D721Med (cell line): ENCODE measurements around the gene EAF2.

Experiments
- DNase-seq: peaks from one replicate; pipeline ENCODE4 v3.0.0; 2011; ENCODE audit warnings: low spot score; ENCODE audit not compliant: insufficient read length
- FAIRE-seq: peaks from 2 replicates; lab custom pipeline; 2011; peaks lifted over from hg19 to GRCh38; lab: Jason Lieb, UNC
- CTCF ChIP-seq: IDR thresholded peaks from 2 replicates; pipeline ENCODE4 v1.5.1; 2012; ENCODE audit warnings: mild to moderate bottlenecking, control low read depth; ENCODE audit not compliant: insufficient read depth; ENCODE audit errors: missing control alignments

Gene EAF2

GRCh38 chr3:121863801-121864200 lies 28.8 kb downstream of the EAF2 start:
- FAIRE-seq = no peak
- no peak for DNase-seq
- TF ChIP-seq CTCF = no peak

- TF ChIP-seq CTCF = no peak
- FAIRE-seq (no peak), DNase-seq (no peak)
Measured at GRCh38 chr3:121869736-121870135, 34.7 kb downstream of the EAF2 start.

- DNase-seq = no peak
- no peak for TF ChIP-seq CTCF
- no peak for FAIRE-seq
Measured at GRCh38 chr3:121870717-121871116, 35.7 kb downstream of the EAF2 start.

- TF ChIP-seq CTCF = no peak
- DNase-seq (no peak), FAIRE-seq (no peak)
Measured at GRCh38 chr3:121871430-121871829, 36.4 kb downstream of the EAF2 start.

GRCh38 chr3:121878411-121878810 lies 43.4 kb downstream of the EAF2 start:
- no peak for FAIRE-seq
- TF ChIP-seq CTCF = no peak
- DNase-seq = no peak

GRCh38 chr3:121883507-121883906 lies 48.5 kb downstream of the EAF2 start:
- peak; percentile 30 for TF ChIP-seq CTCF
- FAIRE-seq = no peak
- DNase-seq = no peak

GRCh38 chr3:121885386-121885785 lies 50.4 kb downstream of the EAF2 start:
- no peak for FAIRE-seq
- no peak for TF ChIP-seq CTCF
- no peak for DNase-seq
